Breast epithelium (tissue), 3 donors: ENCODE results near the gene BRINP3.

Source experiments
- POLR2A ChIP-seq: fragments of 450-650 bp; IDR thresholded peaks from one replicate; pipeline ENCODE4 v1.6.1; 2016; ENCODE audit warnings: antibody characterized with exemption, mild to moderate bottlenecking, moderate library complexity
- POLR2AphosphoS5 ChIP-seq, 3 donors: sonication (generic); formaldehyde crosslinking; IDR thresholded peaks; one replicate each; pipeline ENCODE4 v1.6.1; 2017; ENCODE audit warnings: antibody characterized with exemption in 3 of 3
- TF ChIP-seq, protein P1 (sequence below), 3 donors: fragments of 450-650 bp; IDR thresholded peaks; one replicate each; pipeline ENCODE4 v1.5.1; 2016 to 2017; ENCODE audit warnings: antibody characterized with exemption in 3 of 3, mild to moderate bottlenecking in 3 of 3, moderate library complexity in 3 of 3

- TF ChIP-seq POLR2AphosphoS5 (IDR thresholded peaks at IDR 0.05), result no peak
- TF ChIP-seq, protein P1, sequence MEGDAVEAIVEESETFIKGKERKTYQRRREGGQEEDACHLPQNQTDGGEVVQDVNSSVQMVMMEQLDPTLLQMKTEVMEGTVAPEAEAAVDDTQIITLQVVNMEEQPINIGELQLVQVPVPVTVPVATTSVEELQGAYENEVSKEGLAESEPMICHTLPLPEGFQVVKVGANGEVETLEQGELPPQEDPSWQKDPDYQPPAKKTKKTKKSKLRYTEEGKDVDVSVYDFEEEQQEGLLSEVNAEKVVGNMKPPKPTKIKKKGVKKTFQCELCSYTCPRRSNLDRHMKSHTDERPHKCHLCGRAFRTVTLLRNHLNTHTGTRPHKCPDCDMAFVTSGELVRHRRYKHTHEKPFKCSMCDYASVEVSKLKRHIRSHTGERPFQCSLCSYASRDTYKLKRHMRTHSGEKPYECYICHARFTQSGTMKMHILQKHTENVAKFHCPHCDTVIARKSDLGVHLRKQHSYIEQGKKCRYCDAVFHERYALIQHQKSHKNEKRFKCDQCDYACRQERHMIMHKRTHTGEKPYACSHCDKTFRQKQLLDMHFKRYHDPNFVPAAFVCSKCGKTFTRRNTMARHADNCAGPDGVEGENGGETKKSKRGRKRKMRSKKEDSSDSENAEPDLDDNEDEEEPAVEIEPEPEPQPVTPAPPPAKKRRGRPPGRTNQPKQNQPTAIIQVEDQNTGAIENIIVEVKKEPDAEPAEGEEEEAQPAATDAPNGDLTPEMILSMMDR (IDR thresholded peaks at IDR 0.05), result no peak
- no peak for TF ChIP-seq POLR2A
Observed at GRCh38 chr1:190116921-190117320, 360.7 kb downstream of the BRINP3 start.
